Heart left ventricle (tissue), 13 donors: Measurements from ENCODE around the gene MYL6B.

Experiments
- CTCF ChIP-seq, 12 donors: fragments of 200-600 bp; sonication (generic) in 4 of 12; IDR thresholded peaks; one replicate each; pipeline versions ENCODE4 v1.5.0 to v1.8.0; 2018 to 2022; ENCODE audit warnings: antibody characterized with exemption in 12 of 12, mild to moderate bottlenecking in 5 of 12
- POLR2A ChIP-seq, 2 donors: fragments of 450-650 bp; IDR thresholded peaks; one replicate each; pipeline ENCODE4 v1.6.1; 2017; ENCODE audit warnings: antibody characterized with exemption in 2 of 2, mild to moderate bottlenecking in 2 of 2, moderate library complexity in 2 of 2
- donor health status: ischemic (EF 13 %, LVEDD 7.1; RV severe dilation, severe dysfunction).
- donor health status: DM: no; HTN: yes; CAD: no.
- donor health status: DM: no; HTN: no; CAD: no.
- donor health status: ischemic (EF 25% LVEDD 6.9; RV normal size, moderate dysfunction).
- donor health status: ischemic (EF 25% LVEDD 5.7; RV mildly dilated, moderate dysfunction).
- donor health status: ischemic (EF 35%, LVEDD 5.7; RV mildly dilated, moderate dysfunction).
- donor health status: nonischemic (EF 11% LVEDD 7.7; RV severe dilation, severe dysfunction).
- donor health status: DM: yes; HTN: yes; CAD: no.
- donor health status: PGD.
- donor health status: ischemic (EF 29% LVEDD 5.4; RV normal size, mild dysfunction).
- donor health status: nonischemic (EF 23%, LVEDD 6.1; RV moderate dilation, normal function).

- TF ChIP-seq CTCF (IDR thresholded peaks at IDR 0.05) (no peak), POLR2A (IDR thresholded peaks at IDR 0.05) (no peak)
Measured at GRCh38 chr12:56105609-56105902, 46.8 kb upstream of the MYL6B start.
